HepG2 (cell line): Measurements from ENCODE around the gene BNIP1. TPM values are rescaled to one million over a fixed set of nuclear protein-coding genes. Genes with fewer than 3 reads are reported as not detected.

Experiments used
- ASH2L ChIP-seq: fragments of 300-600, 200-600 bp; sonication (generic); IDR thresholded peaks from 2 replicates; pipeline ENCODE4 v1.7.0; 2017; ENCODE audit warnings: low read depth, mild to moderate bottlenecking, moderate library complexity, mixed read lengths, low read length; ENCODE audit not compliant: insufficient read length
- ATF3 ChIP-seq: sonication (generic); formaldehyde crosslinking; IDR thresholded peaks from 2 replicates; pipeline ENCODE4 v1.4.0; 2020; ENCODE audit warnings: missing genetic modification reagents
- BORCS8-MEF2B ChIP-seq: sonication (generic); formaldehyde crosslinking; IDR thresholded peaks from 2 replicates; pipeline ENCODE4 v1.8.0; 2022; ENCODE audit warnings: mild to moderate bottlenecking, missing genetic modification reagents
- BRD4 ChIP-seq: sonication (generic); formaldehyde crosslinking; IDR thresholded peaks from 2 replicates; pipeline ENCODE4 v1.4.0; 2020; ENCODE audit warnings: missing genetic modification reagents
- ESRRA ChIP-seq: sonication (generic); formaldehyde crosslinking; IDR thresholded peaks from 2 replicates; pipeline ENCODE4 v1.5.1; 2020; ENCODE audit warnings: mild to moderate bottlenecking, low read depth, missing genetic modification reagents
- GABPA ChIP-seq, 2 experiments: IDR thresholded peaks; 2 replicates each; pipeline ENCODE4 v1.6.1; 2011 to 2016; ENCODE audit warnings: low read depth in 2 of 2, low read length in 1 of 2, missing biosample characterization in 1 of 2, missing genetic modification characterization in 1 of 2
- HMG20A ChIP-seq: IDR thresholded peaks from 2 replicates; pipeline ENCODE4 v1.6.1; 2016; ENCODE audit warnings: borderline replicate concordance
- KMT2B ChIP-seq: IDR thresholded peaks from 2 replicates; pipeline ENCODE4 v1.6.1; 2016; ENCODE audit warnings: missing genetic modification reagents, missing compliant biosample characterization
- NR0B2 ChIP-seq: sonication (generic); formaldehyde crosslinking; IDR thresholded peaks from 2 replicates; pipeline ENCODE4 v1.4.0; 2020; ENCODE audit warnings: mild to moderate bottlenecking, missing genetic modification reagents
- PAF1 ChIP-seq: IDR thresholded peaks from 2 replicates; pipeline ENCODE4 v1.6.1; 2016; ENCODE audit warnings: missing genetic modification reagents, missing compliant biosample characterization
- SRY ChIP-seq: sonication (generic); formaldehyde crosslinking; IDR thresholded peaks from 2 replicates; pipeline ENCODE4 v1.8.0; 2022; ENCODE audit warnings: mild to moderate bottlenecking, missing genetic modification reagents
- TFAP4 ChIP-seq: sonication (generic); IDR thresholded peaks from 2 replicates; pipeline ENCODE4 v1.6.1; 2016; ENCODE audit warnings: low read depth, borderline replicate concordance
- ZBTB37 ChIP-seq: sonication (generic); formaldehyde crosslinking; IDR thresholded peaks from 2 replicates; pipeline ENCODE4 v1.4.0; 2020; ENCODE audit warnings: mild to moderate bottlenecking, missing genetic modification reagents
- ZBTB42 ChIP-seq: sonication (generic); formaldehyde crosslinking; IDR thresholded peaks from 2 replicates; pipeline ENCODE4 v1.5.0; 2020; ENCODE audit warnings: mild to moderate bottlenecking, missing genetic modification reagents
- ZMAT3 ChIP-seq: sonication (generic); formaldehyde crosslinking; conservative IDR thresholded peaks from 2 replicates; pipeline ENCODE4 v1.7.0; 2021; ENCODE audit warnings: missing genetic modification reagents
- ZMAT5 ChIP-seq: sonication (generic); formaldehyde crosslinking; IDR thresholded peaks from 2 replicates; pipeline ENCODE4 v1.5.0; 2020; ENCODE audit warnings: mild to moderate bottlenecking, low read depth, missing genetic modification reagents, borderline replicate concordance
- ZMYM2 ChIP-seq: sonication (generic); formaldehyde crosslinking; IDR thresholded peaks from 2 replicates; pipeline ENCODE4 v1.8.0; 2022; ENCODE audit warnings: mild to moderate bottlenecking, missing genetic modification reagents
- ZNF205 ChIP-seq: IDR thresholded peaks from 2 replicates; pipeline ENCODE4 v1.6.1; 2018; ENCODE audit warnings: missing biosample characterization, missing genetic modification reagents
- ZNF362 ChIP-seq: sonication (generic); formaldehyde crosslinking; IDR thresholded peaks from 2 replicates; pipeline ENCODE4 v1.4.0; 2020; ENCODE audit warnings: missing genetic modification reagents, mild to moderate bottlenecking, borderline replicate concordance
- ZNF558 ChIP-seq: sonication (generic); formaldehyde crosslinking; IDR thresholded peaks from 2 replicates; pipeline ENCODE4 v1.9.0; 2022; ENCODE audit warnings: mild to moderate bottlenecking, missing genetic modification reagents, borderline replicate concordance
- ZNF616 ChIP-seq: sonication (generic); formaldehyde crosslinking; IDR thresholded peaks from 2 replicates; pipeline ENCODE4 v1.5.0; 2020; ENCODE audit warnings: low read depth, mild to moderate bottlenecking, missing genetic modification reagents
- ZNF709 ChIP-seq: sonication (generic); formaldehyde crosslinking; IDR thresholded peaks from 2 replicates; pipeline ENCODE4 v1.5.0; 2020; ENCODE audit warnings: mild to moderate bottlenecking, missing genetic modification reagents
- ZNF777 ChIP-seq: sonication (generic); formaldehyde crosslinking; IDR thresholded peaks from 2 replicates; pipeline ENCODE4 v1.4.0; 2020; ENCODE audit warnings: missing genetic modification reagents
- ZNF891 ChIP-seq: sonication (generic); formaldehyde crosslinking; IDR thresholded peaks from 2 replicates; pipeline ENCODE4 v1.5.0; 2020; ENCODE audit warnings: mild to moderate bottlenecking, missing genetic modification reagents
- polyA plus RNA-seq, 8 experiments: library from polyadenylated mRNA; depleted of rRNA in 3 of 8; stranded (reverse) in 7 of 8; unstranded in 1 of 8; fragments of >200 nt; fragmentation: Illumina TruSeq in 4 of 8; extraction: Trizol in 4 of 8; gene quantifications; 2 replicates each; pipeline versions ENCODE4 v1.2.1 to v1.2.3, GENCODE V29; 2011 to 2016; ENCODE audit warnings: low read depth in 4 of 8, missing spikeins in 1 of 8, mixed read lengths in 1 of 8; ENCODE audit not compliant: insufficient read depth in 1 of 8
- total RNA-seq, 5 experiments: library from RNA; depleted of rRNA; stranded (reverse); fragments of >200 nt; fragmentation: Illumina TruSeq; extraction: Trizol; gene quantifications; 2 replicates each; pipeline ENCODE4 v1.2.3, GENCODE V29; 2016; ENCODE audit warnings: low read depth in 1 of 5

BNIP1 gene
- total and polyA plus RNA-seq, 2 of the 13 experiments (the other 11 are each of a cell fraction or from before 2014, with no cell fraction given): 13.2 to 16.9 TPM

- TF ChIP-seq GABPA (IDR thresholded peaks at IDR 0.05; ENCODE audit: low read depth, low read length) (no peak), GABPA (CRISPR knock-in tag; IDR thresholded peaks at IDR 0.05; ENCODE audit: low read depth) (peak; percentile 64; the same call in 1 of the 2 replicates), ZMAT3 (CRISPR knock-in tag) (peak; percentile 66; the same call in 1 of the 2 replicates), ZNF205 (CRISPR knock-in tag) (peak; percentile 37; the same call in 1 of the 2 replicates), HMG20A (CRISPR knock-in tag) (no peak), ATF3 (no peak), ZNF777 (CRISPR knock-in tag) (0 out of 2 replicates have a peak, but pooled peaks have one; percentile 31), ZNF616 (CRISPR knock-in tag) (0 out of 2 replicates have a peak, but pooled peaks have one; percentile 9), KMT2B (CRISPR knock-in tag) (peak; percentile 95), NR0B2 (CRISPR knock-in tag) (peak; percentile 44), ZNF362 (peak; percentile 44; the same call in 1 of the 2 replicates), TFAP4 (0 out of 2 replicates have a peak, but pooled peaks have one; percentile 17), ASH2L (peak; percentile 96), ZNF709 (no peak), ZMYM2 (CRISPR knock-in tag) (no peak), BORCS8-MEF2B (peak; percentile 74), SRY (no peak; the same call in 1 of the 2 replicates), ZNF891 (CRISPR knock-in tag) (no peak), PAF1 (CRISPR knock-in tag) (no peak), BRD4 (CRISPR knock-in tag) (peak; percentile 56; the same call in 1 of the 2 replicates), ZBTB37 (CRISPR knock-in tag) (no peak), ZMAT5 (no peak), ZNF558 (CRISPR knock-in tag) (no peak), ESRRA (CRISPR knock-in tag) (peak; percentile 58; the same call in 1 of the 2 replicates), ZBTB42 (no peak)
These were observed at the start of gene BNIP1 (continued) for GRCh38 chr5:173144200-173145176.
